ENCODE measurements around the gene OSBPL5.

The OSBPL5 gene

GRCh38 chr11:3197044-3197695 lies 32.1 kb upstream of the OSBPL5 start:
- DNase-seq (ENCODE audit: low read depth) = no peak

GRCh38 chr11:3196161-3197043 lies 31.3 kb upstream of the OSBPL5 start:
- DNase-seq (ENCODE audit: low read depth) = no peak

- DNase-seq (ENCODE audit: low read depth) = peak; percentile 36
These were observed 30.4 kb upstream of the OSBPL5 start for GRCh38 chr11:3195251-3196160.

GRCh38 chr11:3194016-3194816 lies 29.1 kb upstream of the OSBPL5 start:
- no peak for DNase-seq (ENCODE audit: low read depth)

GRCh38 chr11:3193373-3194015 lies 28.4 kb upstream of the OSBPL5 start:
- DNase-seq (ENCODE audit: low read depth) = no peak

- DNase-seq (ENCODE audit: low read depth) = no peak
These were observed 27.6 kb upstream of the OSBPL5 start for GRCh38 chr11:3192511-3193372.

- DNase-seq (ENCODE audit: low read depth) = no peak
These were observed 26.6 kb upstream of the OSBPL5 start for GRCh38 chr11:3191586-3192324.

GRCh38 chr11:3190600-3190999 lies 25.5 kb upstream of the OSBPL5 start:
- no peak for DNase-seq (ENCODE audit: low read depth)

GRCh38 chr11:3189886-3190583 lies 24.9 kb upstream of the OSBPL5 start:
- no peak for DNase-seq (ENCODE audit: low read depth)

GRCh38 chr11:3189196-3189843 lies 24.2 kb upstream of the OSBPL5 start:
- DNase-seq (ENCODE audit: low read depth) = no peak

- DNase-seq (ENCODE audit: low read depth) = no peak
These were observed 23.5 kb upstream of the OSBPL5 start for GRCh38 chr11:3188496-3189195.

GRCh38 chr11:3186166-3186953 lies 21.2 kb upstream of the OSBPL5 start:
- DNase-seq (ENCODE audit: low read depth) = no peak

- no peak for DNase-seq (ENCODE audit: low read depth)
These were observed 19.7 kb upstream of the OSBPL5 start for GRCh38 chr11:3184732-3185347.

- no peak for DNase-seq (ENCODE audit: low read depth)
These were observed 18.4 kb upstream of the OSBPL5 start for GRCh38 chr11:3183523-3183922.

- DNase-seq (ENCODE audit: low read depth) = no peak
These were observed 17.3 kb upstream of the OSBPL5 start for GRCh38 chr11:3182462-3182852.

GRCh38 chr11:3181725-3182461 lies 16.8 kb upstream of the OSBPL5 start:
- DNase-seq (ENCODE audit: low read depth) = no peak

Data from amniotic epithelial cell (primary cell).